Neuron (in vitro differentiated cells): Measurements from ENCODE around the gene GRIP1.

Source experiments
- H2AFZ ChIP-seq: one replicate; pipeline ENCODE4 v1.6.1; 2013; ENCODE audit warnings: low read depth, mild to moderate bottlenecking, inconsistent platforms, low read length, moderate library complexity
- H3K27me3 ChIP-seq: one replicate; pipeline ENCODE4 v1.6.1; 2013; ENCODE audit warnings: low read length; ENCODE audit not compliant: insufficient read depth
- H3K36me3 ChIP-seq: one replicate; pipeline ENCODE4 v1.6.1; 2013; ENCODE audit warnings: low read length; ENCODE audit not compliant: insufficient read depth
- H3K4me1 ChIP-seq: one replicate; pipeline ENCODE4 v1.6.1; 2013; ENCODE audit warnings: low read length; ENCODE audit not compliant: insufficient read depth
- H3K4me3 ChIP-seq: 2 replicates; pipeline ENCODE4 v1.5.1; 2013; ENCODE audit warnings: mild to moderate bottlenecking, low read length, moderate library complexity
- H3K9me3 ChIP-seq: one replicate; pipeline ENCODE4 v1.6.1; 2013; ENCODE audit warnings: low read length

The GRIP1 gene

DNA sequence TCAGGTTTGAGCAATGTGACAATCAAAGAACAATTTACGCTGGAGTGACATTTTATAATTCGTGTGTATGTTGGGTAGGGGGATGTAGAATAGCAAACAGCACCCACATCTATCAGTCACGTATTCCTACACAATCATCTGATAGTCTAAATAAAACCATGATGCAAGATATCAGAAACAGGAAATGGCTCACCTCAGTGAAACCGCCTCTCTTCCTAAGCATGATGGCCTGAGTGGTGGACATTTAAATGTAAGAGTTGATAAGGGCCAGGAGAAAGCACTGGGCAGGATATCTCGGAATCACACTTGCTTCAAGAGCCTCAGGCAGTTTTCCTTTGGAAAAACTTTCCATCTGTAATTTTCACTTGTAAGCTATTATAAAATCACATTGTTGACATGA is 128.2 kb downstream of the GRIP1 start:
- H3K4me3 ChIP-seq: no peak overlapping the region
- no peaks in the 10 kb centered on the region for H3K9me3 ChIP-seq
- no peak overlapping the region for H2AFZ ChIP-seq
- no peaks in the 10 kb centered on the region for H3K27me3 ChIP-seq
- H3K36me3 ChIP-seq: no peaks in the 10 kb centered on the region
- H3K4me1 ChIP-seq: no peaks in the 10 kb centered on the region

DNA sequence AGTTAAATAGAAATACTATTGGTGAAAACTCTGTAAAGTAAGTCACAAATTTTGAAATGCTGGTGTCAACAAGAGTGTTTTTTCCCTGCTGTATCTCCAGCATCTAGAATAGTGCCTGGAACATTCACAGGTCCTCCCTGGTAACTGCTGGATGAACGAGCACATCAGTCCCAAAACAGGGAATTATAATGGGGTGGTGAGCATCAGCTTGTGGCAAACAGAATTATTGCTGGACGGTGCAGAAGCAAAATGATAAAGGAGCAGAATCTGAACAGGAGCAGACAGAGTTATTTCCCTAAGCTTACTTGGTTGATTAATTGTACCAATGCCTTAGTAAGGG is 129.9 kb downstream of the GRIP1 start:
- Histone ChIP-seq H3K4me3 (no peak overlapping the region), H3K4me1 (no peaks in the 10 kb centered on the region), H2AFZ (no peak overlapping the region), H3K27me3 (no peaks in the 10 kb centered on the region), H3K9me3 (no peaks in the 10 kb centered on the region), H3K36me3 (no peaks in the 10 kb centered on the region)

DNA sequence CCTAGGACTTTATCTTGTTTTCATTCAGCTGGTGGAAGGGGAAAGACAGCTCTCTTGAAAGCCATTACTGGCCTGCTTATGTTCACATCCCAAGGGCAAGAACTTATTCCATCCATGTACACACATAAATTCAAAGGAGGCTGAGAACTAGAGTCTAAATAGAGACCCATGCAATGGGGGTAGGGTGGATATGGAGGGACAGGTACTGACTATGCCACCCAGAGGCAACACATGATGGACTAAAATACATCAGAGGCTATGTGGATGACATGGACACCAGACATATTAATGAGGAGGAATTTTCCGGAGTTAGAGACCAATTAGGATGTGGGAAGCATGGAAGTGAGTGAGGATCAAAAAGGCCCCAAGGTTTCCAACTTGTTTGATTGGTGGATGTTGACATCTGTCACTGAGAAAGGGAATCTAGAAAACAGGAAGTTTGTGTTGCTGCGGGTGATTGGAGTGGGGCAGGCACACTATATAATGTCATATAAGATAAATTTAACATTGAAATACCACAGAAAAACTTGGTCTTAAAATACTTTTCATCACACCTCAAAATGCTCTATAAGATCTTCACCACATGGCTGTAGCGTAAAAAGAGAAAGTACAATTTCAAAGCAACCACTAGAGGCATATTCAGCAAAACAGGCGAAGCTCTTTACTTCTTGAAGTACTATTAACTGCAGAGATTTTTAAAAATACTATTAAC is 130.4 kb downstream of the GRIP1 start:
- Histone ChIP-seq H3K27me3 (no peaks in the 10 kb centered on the region), H3K4me3 (no peak overlapping the region), H3K9me3 (no peaks in the 10 kb centered on the region), H2AFZ (no peak overlapping the region), H3K4me1 (no peaks in the 10 kb centered on the region), H3K36me3 (no peaks in the 10 kb centered on the region)

DNA sequence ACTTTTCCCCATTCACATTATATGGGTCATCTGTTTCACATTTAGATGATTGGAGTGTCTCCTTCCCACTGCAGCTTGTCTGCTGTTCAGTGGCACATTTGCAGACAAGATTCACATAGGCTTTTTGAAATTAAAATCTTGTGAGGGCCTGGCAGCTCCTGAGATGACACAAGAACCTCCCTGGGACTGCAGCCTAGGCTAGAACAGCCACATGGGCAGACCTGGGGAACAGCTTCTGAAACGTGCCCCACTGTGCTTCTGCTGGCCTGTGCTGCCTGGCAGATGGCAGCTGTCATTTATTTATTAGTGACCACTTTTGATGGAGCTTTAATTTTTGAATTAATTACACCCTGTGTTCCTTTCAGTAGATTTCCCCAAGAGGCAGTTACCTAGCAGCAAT is 137.4 kb downstream of the GRIP1 start:
- no peak overlapping the region for H2AFZ ChIP-seq
- no peaks in the 10 kb centered on the region for H3K9me3 ChIP-seq
- no peaks in the 10 kb centered on the region for H3K27me3 ChIP-seq
- H3K4me3 ChIP-seq: no peak overlapping the region
- H3K36me3 ChIP-seq: no peaks in the 10 kb centered on the region
- no peaks in the 10 kb centered on the region for H3K4me1 ChIP-seq

DNA sequence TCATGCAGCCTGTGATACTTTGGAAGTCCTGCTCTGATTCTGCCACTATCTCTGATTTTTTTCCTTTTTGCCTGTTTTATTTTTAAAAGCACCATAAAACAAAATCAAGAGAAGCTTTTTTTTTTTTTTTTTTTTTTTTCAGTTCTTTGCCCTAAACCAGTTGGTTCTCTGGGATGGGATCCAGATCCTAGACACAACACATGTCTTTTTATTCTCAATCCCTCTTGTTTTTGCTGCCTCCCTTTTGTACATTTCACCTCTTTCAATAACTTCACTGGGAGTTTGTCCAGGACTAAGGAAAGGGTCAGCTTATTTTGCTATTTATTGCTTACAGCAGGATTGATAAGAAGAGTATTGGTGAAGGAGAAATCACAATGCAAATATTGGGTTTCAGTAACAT is 139.4 kb downstream of the GRIP1 start:
- no peaks in the 10 kb centered on the region for H3K36me3 ChIP-seq
- H2AFZ ChIP-seq: no peak overlapping the region
- H3K27me3 ChIP-seq: no peaks in the 10 kb centered on the region
- H3K9me3 ChIP-seq: no peaks in the 10 kb centered on the region
- no peaks in the 10 kb centered on the region for H3K4me1 ChIP-seq
- H3K4me3 ChIP-seq: no peak overlapping the region

DNA sequence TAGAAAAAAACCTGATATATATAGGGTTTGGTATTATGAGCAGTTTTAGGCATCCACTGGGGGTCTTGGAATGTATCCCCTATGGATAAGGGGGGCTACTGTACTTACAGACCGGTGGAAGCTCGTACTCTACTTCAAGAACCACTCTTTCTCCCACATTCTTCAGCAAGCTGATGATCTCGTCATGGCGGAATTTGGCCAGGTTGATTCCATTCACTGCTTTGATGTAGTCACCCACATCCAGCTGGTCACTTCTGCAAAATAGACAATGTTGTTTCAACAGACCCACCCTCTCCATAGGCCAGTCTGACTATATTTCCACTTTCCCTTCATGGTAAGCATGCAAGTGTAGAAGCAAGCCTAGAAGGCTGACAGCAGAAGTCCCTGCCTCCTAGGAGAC is 139.9 kb downstream of the GRIP1 start:
- Histone ChIP-seq H3K4me3 (no peak overlapping the region), H3K36me3 (no peaks in the 10 kb centered on the region), H2AFZ (no peak overlapping the region), H3K9me3 (no peaks in the 10 kb centered on the region), H3K4me1 (no peaks in the 10 kb centered on the region), H3K27me3 (no peaks in the 10 kb centered on the region)

DNA sequence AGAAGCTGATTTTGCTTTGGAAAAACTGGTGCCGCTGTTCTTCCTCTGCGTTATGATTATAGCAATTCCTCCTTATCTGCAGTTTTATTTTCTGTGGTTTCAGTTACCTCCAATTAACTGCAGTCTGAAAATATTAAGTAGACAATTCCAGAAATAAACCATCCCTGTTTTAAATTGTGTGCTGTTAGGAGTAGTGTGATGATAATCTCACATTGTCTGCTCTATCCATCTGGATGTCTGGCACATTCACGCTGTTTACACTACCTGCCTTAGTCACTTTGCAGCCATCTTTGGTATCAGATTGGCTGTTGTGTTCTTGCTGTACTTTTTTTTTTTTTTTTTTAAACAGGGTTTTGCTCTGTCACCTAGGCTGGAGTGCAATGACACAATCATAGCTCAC is 141.0 kb downstream of the GRIP1 start:
- Histone ChIP-seq H3K4me1 (no peaks in the 10 kb centered on the region), H3K27me3 (no peaks in the 10 kb centered on the region), H3K36me3 (no peaks in the 10 kb centered on the region), H3K9me3 (no peaks in the 10 kb centered on the region), H3K4me3 (no peak overlapping the region), H2AFZ (no peak overlapping the region)

DNA sequence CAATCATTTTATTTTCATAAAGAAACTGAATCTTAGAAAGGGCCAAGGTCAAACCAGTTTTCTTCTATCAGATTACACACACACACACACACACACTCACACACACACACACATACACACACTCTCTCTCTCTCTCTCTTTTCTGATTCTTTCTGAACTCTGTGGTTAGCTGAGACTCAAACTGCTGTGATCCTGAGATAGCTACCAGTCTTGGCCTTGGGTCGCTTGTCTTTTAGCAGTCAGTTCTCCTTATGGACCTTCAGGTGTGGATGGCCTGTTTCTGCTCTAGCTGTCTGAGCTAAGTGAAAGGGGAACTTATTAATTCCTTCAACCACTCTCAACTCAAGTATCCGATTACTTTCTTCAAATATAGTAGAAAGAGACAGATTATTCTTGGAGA is 145.1 kb downstream of the GRIP1 start:
- Histone ChIP-seq H2AFZ (no peak overlapping the region), H3K4me1 (no peaks in the 10 kb centered on the region), H3K36me3 (no peaks in the 10 kb centered on the region), H3K4me3 (no peak overlapping the region), H3K9me3 (no peaks in the 10 kb centered on the region), H3K27me3 (no peaks in the 10 kb centered on the region)

DNA sequence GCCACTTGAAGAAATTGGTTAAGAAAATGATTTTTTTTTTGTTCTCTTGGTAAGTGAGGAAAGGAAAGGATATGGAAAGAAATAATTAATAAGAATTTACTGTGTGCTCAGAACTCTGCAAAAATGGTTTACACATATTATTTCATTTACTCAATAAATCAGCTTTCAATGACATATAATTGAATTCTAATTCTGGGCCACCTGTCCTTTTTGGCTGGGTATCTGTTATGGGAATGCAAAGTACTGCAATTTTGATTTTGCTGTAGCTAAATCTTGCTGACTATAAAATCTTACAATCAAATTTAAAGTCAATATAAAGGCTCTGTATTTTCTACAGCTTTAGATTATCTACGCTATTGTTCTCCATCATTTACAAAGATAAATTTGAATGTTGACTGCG is 147.1 kb downstream of the GRIP1 start:
- Histone ChIP-seq H3K27me3 (no peaks in the 10 kb centered on the region), H3K36me3 (no peaks in the 10 kb centered on the region), H2AFZ (no peak overlapping the region), H3K9me3 (no peaks in the 10 kb centered on the region), H3K4me1 (no peaks in the 10 kb centered on the region), H3K4me3 (no peak overlapping the region)

DNA sequence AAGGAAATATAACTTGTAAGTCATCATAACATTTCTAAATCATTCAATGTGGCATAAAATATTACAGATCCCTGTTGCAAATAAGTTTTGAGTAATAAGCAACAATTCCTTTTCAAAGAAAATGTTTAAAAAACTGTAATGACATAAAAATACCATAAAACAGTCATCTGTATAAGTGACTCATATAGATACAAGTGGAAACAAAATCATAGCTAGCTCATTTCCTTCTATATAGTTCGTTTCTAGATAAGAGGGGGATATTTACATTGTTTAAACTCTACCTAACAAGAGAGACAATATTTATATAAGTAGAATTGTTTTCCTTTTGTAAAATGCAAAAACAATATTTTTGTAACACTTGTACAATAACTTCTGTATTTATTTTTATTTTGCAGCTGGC is 148.9 kb downstream of the GRIP1 start:
- Histone ChIP-seq H3K36me3 (no peaks in the 10 kb centered on the region), H2AFZ (no peak overlapping the region), H3K27me3 (no peaks in the 10 kb centered on the region), H3K4me3 (no peak overlapping the region), H3K4me1 (no peaks in the 10 kb centered on the region), H3K9me3 (no peaks in the 10 kb centered on the region)

DNA sequence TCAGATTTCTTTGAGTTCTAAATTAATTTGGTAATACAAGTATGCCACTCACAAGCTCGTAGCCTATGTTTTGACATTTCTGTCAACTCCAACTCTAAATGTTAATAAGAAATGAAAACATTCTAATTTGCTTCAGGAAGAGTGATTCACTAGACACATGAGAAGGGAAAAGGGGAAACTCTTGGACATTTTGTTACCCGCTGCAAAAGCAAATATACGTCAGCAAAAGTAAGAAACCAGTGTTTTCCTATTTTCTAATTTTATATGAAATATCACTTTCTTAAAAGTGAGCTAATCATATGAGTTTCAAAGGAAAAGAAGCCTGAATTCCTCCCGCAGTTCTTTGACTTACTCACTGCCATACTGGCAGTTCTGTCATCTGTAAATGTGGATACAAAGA is 162.3 kb downstream of the GRIP1 start:
- no peaks in the 10 kb centered on the region for H3K9me3 ChIP-seq
- no peak overlapping the region for H2AFZ ChIP-seq
- H3K27me3 ChIP-seq: no peaks in the 10 kb centered on the region
- H3K4me3 ChIP-seq: no peak overlapping the region
- H3K4me1 ChIP-seq: peaks cover 4% of the 10 kb centered on the region
- no peaks in the 10 kb centered on the region for H3K36me3 ChIP-seq

DNA sequence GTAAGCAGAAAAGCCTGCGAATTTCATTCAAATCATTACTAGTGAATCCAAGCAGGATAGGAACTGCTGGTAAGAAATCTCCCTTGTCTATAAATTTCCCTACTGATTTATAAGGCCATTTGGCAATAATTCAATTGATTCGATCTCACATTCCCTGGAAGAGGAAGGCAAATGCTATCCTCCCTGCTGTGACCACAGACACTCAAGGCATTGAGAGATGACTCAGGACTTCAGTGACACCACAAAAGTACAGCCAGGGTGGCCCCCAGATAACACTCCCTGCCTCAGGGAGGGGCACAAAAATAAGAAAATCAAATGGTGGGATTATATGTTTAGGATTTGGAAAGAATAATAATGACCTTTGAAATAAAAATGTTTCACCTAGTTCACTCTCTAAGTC is 162.7 kb downstream of the GRIP1 start:
- Histone ChIP-seq H3K4me3 (no peak overlapping the region), H3K4me1 (peaks cover 4% of the 10 kb centered on the region)

DNA sequence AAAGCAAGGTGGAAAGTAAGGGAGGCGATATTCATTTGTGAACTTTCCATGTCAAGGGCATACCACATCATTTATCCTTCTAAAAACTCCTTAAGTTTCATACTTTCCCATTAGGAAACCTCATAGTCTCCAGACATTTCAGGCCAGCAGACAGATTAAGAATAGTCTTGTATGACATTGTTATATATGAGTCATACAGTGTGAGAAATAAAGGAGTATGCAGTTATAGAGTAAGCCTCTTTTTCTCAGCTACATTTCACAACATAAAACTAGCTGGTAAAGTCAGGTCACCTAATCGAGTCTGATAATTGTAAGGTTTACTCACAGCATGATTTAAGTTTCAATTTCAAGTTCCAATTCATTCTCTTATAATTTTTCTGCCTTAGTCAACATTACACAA is 164.3 kb downstream of the GRIP1 start:
- no peaks in the 10 kb centered on the region for H3K27me3 ChIP-seq
- H3K36me3 ChIP-seq: no peaks in the 10 kb centered on the region
- H3K9me3 ChIP-seq: no peaks in the 10 kb centered on the region
- H2AFZ ChIP-seq: no peak overlapping the region
- H3K4me1 ChIP-seq: peaks cover 4% of the 10 kb centered on the region
- H3K4me3 ChIP-seq: no peak overlapping the region

More for the DNA sequence above, 162.7 kb downstream of the GRIP1 start:
- Histone ChIP-seq H2AFZ (no peak overlapping the region), H3K36me3 (no peaks in the 10 kb centered on the region), H3K9me3 (no peaks in the 10 kb centered on the region), H3K27me3 (no peaks in the 10 kb centered on the region)

DNA sequence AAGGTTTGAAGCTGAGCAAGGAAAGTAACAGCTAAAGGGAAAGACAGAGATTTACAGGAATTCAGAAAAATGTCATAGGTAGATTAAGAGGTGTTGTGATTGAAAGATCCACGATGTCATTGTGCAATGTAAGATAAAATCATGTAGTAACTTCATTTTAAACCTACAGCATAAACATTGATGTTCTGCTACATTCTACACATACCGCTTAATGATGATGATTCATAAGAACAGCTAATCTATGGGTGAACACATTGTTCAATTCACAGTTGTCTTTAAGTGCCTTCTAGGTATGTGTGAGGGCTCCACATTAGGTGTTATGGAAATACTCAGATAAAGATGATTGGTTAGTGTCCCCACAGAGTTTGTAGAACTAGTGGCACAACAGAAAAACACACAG is 170.9 kb downstream of the GRIP1 start:
- H3K4me1 ChIP-seq: no peaks in the 10 kb centered on the region
- no peak overlapping the region for H3K4me3 ChIP-seq
- H3K9me3 ChIP-seq: no peaks in the 10 kb centered on the region
- H3K36me3 ChIP-seq: no peaks in the 10 kb centered on the region
- H3K27me3 ChIP-seq: no peaks in the 10 kb centered on the region
- no peak overlapping the region for H2AFZ ChIP-seq
